Natural killer cell (primary cell): Measurements from ENCODE around the gene OR6B1. TPM values are rescaled to one million over a fixed set of nuclear protein-coding genes. Genes with fewer than 3 reads are reported as not detected.

ENCODE experiments used
- ATAC-seq, 3 donors: fragments of 150-1000 bp in 2 of 3; fragments of 200-7000 bp in 1 of 3; cut with Tn5 transposase; 1 replicate in 1 of 3; 2 replicates in 2 of 3; pipeline ENCODE4 v1.10.0; 2021; ENCODE audit warnings: mild to moderate bottlenecking in 2 of 3, moderate library complexity in 2 of 3
- DNase-seq, 2 donors: peaks; one replicate each; pipeline versions ENCODE4 v3.0.0 to v3.0.0-alpha.2; 2013 to 2021; ENCODE audit warnings: mixed read lengths in 1 of 2
- H3K27ac ChIP-seq: one replicate; pipeline ENCODE4 v1.5.1; 2013; ENCODE audit warnings: mild to moderate bottlenecking, low read length
- H3K27me3 ChIP-seq: one replicate; pipeline ENCODE4 v1.6.1; 2013; ENCODE audit warnings: low read length; ENCODE audit not compliant: control insufficient read depth, insufficient read depth
- H3K36me3 ChIP-seq: one replicate; pipeline ENCODE4 v1.6.1; 2013; ENCODE audit warnings: low read length; ENCODE audit not compliant: control insufficient read depth, insufficient read depth
- H3K4me1 ChIP-seq: one replicate; pipeline ENCODE4 v1.6.1; 2013; ENCODE audit warnings: low read length; ENCODE audit not compliant: control insufficient read depth, insufficient read depth
- H3K4me3 ChIP-seq: one replicate; pipeline ENCODE4 v1.5.1; 2013; ENCODE audit warnings: low read length
- H3K9me3 ChIP-seq: one replicate; pipeline ENCODE4 v1.6.1; 2013; ENCODE audit warnings: low read length; ENCODE audit not compliant: control insufficient read depth, insufficient read depth
- H3K27ac Mint-ChIP-seq, 2 donors: one replicate each; pipeline ENCODE4 v1.8.0; 2022; ENCODE audit warnings: mild to moderate bottlenecking in 2 of 2, mixed read lengths in 2 of 2, moderate library complexity in 1 of 2
- H3K27me3 Mint-ChIP-seq, 2 donors: one replicate each; pipeline ENCODE4 v1.8.0; 2022; ENCODE audit warnings: low read depth in 2 of 2, mixed read lengths in 2 of 2
- H3K36me3 Mint-ChIP-seq: one replicate; pipeline ENCODE4 v1.8.0; 2022; ENCODE audit warnings: mixed read lengths
- H3K4me1 Mint-ChIP-seq, 2 donors: one replicate each; pipeline ENCODE4 v1.8.0; 2022; ENCODE audit warnings: mixed read lengths in 2 of 2
- H3K4me3 Mint-ChIP-seq: one replicate; pipeline ENCODE4 v1.8.0; 2022; ENCODE audit warnings: mild to moderate bottlenecking, moderate library complexity, mixed read lengths
- H3K9me3 Mint-ChIP-seq, 2 donors: one replicate each; pipeline ENCODE4 v1.8.0; 2022; ENCODE audit warnings: mixed read lengths in 2 of 2
- CTCF ChIP-seq: fragments of 200-600 bp; IDR thresholded peaks from one replicate; pipeline ENCODE4 v1.8.0; 2022; ENCODE audit warnings: antibody characterized with exemption
- WGBS: methylation state at CpG from one replicate; pipeline ENCODE4 v1.1.7; 2013; ENCODE audit warnings: missing lambda C conversion rate; ENCODE audit not compliant: insufficient coverage; 5-methylcytosine and 5-hydroxymethylcytosine counted together
- intact Hi-C: fragments of 100-400 bp; cut with micrococcal nuclease; formaldehyde crosslinking; loops from one replicate; pipeline ENCODE4 v1.14.2; 2022
- total RNA-seq, 4 donors: library from RNA; stranded (reverse); fragments of 120-200 nt in 1 of 4; gene quantifications; one replicate each; pipeline versions ENCODE4 v1.2.3 to v1.2.4, GENCODE V29; 2013 to 2022

Gene OR6B1
- total RNA-seq, 3 donors from 2014 or later (not counting 1 experiment from before 2014, with no cell fraction given), result not detected

GRCh38 chr7:143993924-143994323, 6.2 kb upstream of the OR6B1 start:
- no peaks in the 10 kb centered on the region for H3K4me1 Mint-ChIP-seq
- no peak overlapping the region for H3K4me3 ChIP-seq
- H3K9me3 Mint-ChIP-seq, result peaks cover 0 to 2% of the 10 kb centered on the region in 2 donors
- H3K27ac ChIP-seq, result no peak overlapping the region
- intact Hi-C loops, result no loop called here
- no peaks in the 10 kb centered on the region for H3K27me3 ChIP-seq
- H3K27me3 Mint-ChIP-seq, result peaks cover 3 to 7% of the 10 kb centered on the region in 2 donors
- H3K27ac Mint-ChIP-seq, result no peak overlapping the region
- no peaks in the 10 kb centered on the region for H3K36me3 Mint-ChIP-seq
- peaks cover 3% of the 10 kb centered on the region for H3K9me3 ChIP-seq
- DNase-seq, result no peak
- no peak overlapping the region for H3K4me3 Mint-ChIP-seq
- H3K4me1 ChIP-seq, result no peaks in the 10 kb centered on the region
- TF ChIP-seq CTCF, result no peak
- WGBS, result 100% methylated on average over 1 of the region's 3 CpGs
- no peaks in the 10 kb centered on the region for H3K36me3 ChIP-seq
- ATAC-seq, result no peak

- TF ChIP-seq CTCF, result no peak
- no peaks in the 10 kb centered on the region for H3K36me3 Mint-ChIP-seq
- no peak overlapping the region for H3K4me3 Mint-ChIP-seq
- intact Hi-C loops, result no loop called here
- no peak overlapping the region for H3K27ac ChIP-seq
- no peaks in the 10 kb centered on the region for H3K4me1 Mint-ChIP-seq
- ATAC-seq (no peak), DNase-seq (no peak)
- H3K9me3 ChIP-seq, result no peaks in the 10 kb centered on the region
- H3K4me1 ChIP-seq, result no peaks in the 10 kb centered on the region
- H3K36me3 ChIP-seq, result no peaks in the 10 kb centered on the region
- H3K9me3 Mint-ChIP-seq, result peaks cover 0 to 2% of the 10 kb centered on the region in 2 donors
- H3K27me3 ChIP-seq, result no peaks in the 10 kb centered on the region
- no peak overlapping the region for H3K27ac Mint-ChIP-seq
- 91% methylated on average over 3 of the region's 3 CpGs for WGBS
- peaks cover 0 to 9% of the 10 kb centered on the region in 2 donors for H3K27me3 Mint-ChIP-seq
- H3K4me3 ChIP-seq, result no peak overlapping the region
Observed at GRCh38 chr7:144001543-144001942, 1.4 kb downstream of the OR6B1 start.

- Mint-ChIP-seq H3K27me3 (peaks cover 0 to 13% of the 10 kb centered on the region in 2 donors), H3K9me3 (peaks cover 0 to 4% of the 10 kb centered on the region in 2 donors), H3K36me3 (no peaks in the 10 kb centered on the region), H3K27ac (no peak overlapping the region), H3K4me1 (no peaks in the 10 kb centered on the region), H3K4me3 (no peak overlapping the region)
- Histone ChIP-seq H3K27ac (no peak overlapping the region), H3K9me3 (no peaks in the 10 kb centered on the region), H3K4me1 (no peaks in the 10 kb centered on the region), H3K36me3 (no peaks in the 10 kb centered on the region), H3K4me3 (no peak overlapping the region), H3K27me3 (no peaks in the 10 kb centered on the region)
- DNase-seq, result no peak
- 89% methylated on average over 5 of the region's 5 CpGs for WGBS
- TF ChIP-seq CTCF, result no peak
- intact Hi-C loops, result no loop called here
- no peak for ATAC-seq
Observed at GRCh38 chr7:144004703-144005102, 4.6 kb downstream of the OR6B1 start.

- intact Hi-C loops, result no loop called here
- no peaks in the 10 kb centered on the region for H3K4me1 Mint-ChIP-seq
- Histone ChIP-seq H3K4me3 (no peak overlapping the region), H3K27me3 (no peaks in the 10 kb centered on the region), H3K36me3 (no peaks in the 10 kb centered on the region), H3K4me1 (no peaks in the 10 kb centered on the region), H3K27ac (no peak overlapping the region), H3K9me3 (peaks cover 2% of the 10 kb centered on the region)
- peaks cover 0 to 7% of the 10 kb centered on the region in 2 donors for H3K9me3 Mint-ChIP-seq
- ATAC-seq (no peak), DNase-seq (no peak)
- 50% methylated on average over 1 of the region's 1 CpG for WGBS
- no peak overlapping the region for H3K4me3 Mint-ChIP-seq
- TF ChIP-seq CTCF, result no peak
- H3K27me3 Mint-ChIP-seq, result peaks cover 0 to 13% of the 10 kb centered on the region in 2 donors
- no peak overlapping the region for H3K27ac Mint-ChIP-seq
- H3K36me3 Mint-ChIP-seq, result no peaks in the 10 kb centered on the region
Observed at GRCh38 chr7:144006029-144006691, 6.0 kb downstream of the OR6B1 start.
